ENCODE measurements around the gene SLC45A3. TPM values are rescaled to one million over a fixed set of nuclear protein-coding genes. Genes with fewer than 3 reads are reported as not detected.

Gene SLC45A3
- total RNA-seq, 1 experiment from 2014 or later = 3.0 TPM

DNA sequence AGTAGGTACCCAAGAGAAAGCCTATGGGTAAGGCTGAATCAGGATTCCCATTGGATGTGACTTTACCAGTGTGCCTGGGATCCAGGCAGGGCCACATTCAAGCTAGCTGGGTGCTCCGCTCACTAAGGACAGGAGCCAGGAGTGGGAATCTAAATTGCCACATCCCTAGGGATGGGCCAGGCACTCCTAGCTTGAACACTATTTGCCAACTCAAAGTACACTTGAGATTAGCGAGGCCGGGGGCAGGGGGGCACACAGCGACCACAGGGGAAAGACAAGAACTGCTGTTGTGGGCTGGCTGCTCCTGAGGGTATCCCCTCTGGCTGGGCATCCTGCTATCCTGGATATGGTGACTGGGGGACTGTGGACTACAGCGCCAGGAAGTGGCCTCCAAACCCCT lies 4.3 kb downstream of the SLC45A3 start:
- Histone ChIP-seq H3K9me3 (ENCODE audit: control insufficient read depth, insufficient read depth, low read depth, low read length) (no peaks in the 10 kb centered on the region), H3K36me3 (ENCODE audit: control insufficient read depth, insufficient read depth, low read length) (no peaks in the 10 kb centered on the region), H3K27ac (ENCODE audit: low read length) (no peak overlapping the region), H3K27me3 (ENCODE audit: control insufficient read depth, insufficient read depth, low read length) (no peaks in the 10 kb centered on the region), H3K4me3 (ENCODE audit: low read depth in 2 of 2, low read length in 2 of 2) (no peak overlapping the region), H3K4me1 (ENCODE audit: control insufficient read depth, insufficient read depth, low read length) (peaks cover 29% of the 10 kb centered on the region)
- no TSS peak for BruUV-seq (replicated peaks)
- CTCF ChIA-PET = no interaction called here
- POLR2A ChIA-PET = no interaction called here
- in situ Hi-C loops (cut with HindIII; ENCODE audit: low pct_unique_long_range_greater_than_20kb, low sequenced_read_pairs) (no loop called here), intact Hi-C loops (cut with micrococcal nuclease; ENCODE audit: unreplicated experiment) (no loop called here)
- ATAC-seq = no peak
- no peak for DNase-seq (ENCODE audit: low read depth, low spot score)
- TF ChIP-seq SIN3A (IDR thresholded peaks at IDR 0.05; ENCODE audit: borderline replicate concordance, insufficient read depth, low read depth, low read length) (no peak), TCF7L2 (IDR thresholded peaks at IDR 0.05; ENCODE audit: low read depth, low read length) (no peak), POLR2AphosphoS5 (IDR thresholded peaks at IDR 0.05; ENCODE audit: low read depth, low read length) (no peak)
- TF ChIP-seq, protein P1, sequence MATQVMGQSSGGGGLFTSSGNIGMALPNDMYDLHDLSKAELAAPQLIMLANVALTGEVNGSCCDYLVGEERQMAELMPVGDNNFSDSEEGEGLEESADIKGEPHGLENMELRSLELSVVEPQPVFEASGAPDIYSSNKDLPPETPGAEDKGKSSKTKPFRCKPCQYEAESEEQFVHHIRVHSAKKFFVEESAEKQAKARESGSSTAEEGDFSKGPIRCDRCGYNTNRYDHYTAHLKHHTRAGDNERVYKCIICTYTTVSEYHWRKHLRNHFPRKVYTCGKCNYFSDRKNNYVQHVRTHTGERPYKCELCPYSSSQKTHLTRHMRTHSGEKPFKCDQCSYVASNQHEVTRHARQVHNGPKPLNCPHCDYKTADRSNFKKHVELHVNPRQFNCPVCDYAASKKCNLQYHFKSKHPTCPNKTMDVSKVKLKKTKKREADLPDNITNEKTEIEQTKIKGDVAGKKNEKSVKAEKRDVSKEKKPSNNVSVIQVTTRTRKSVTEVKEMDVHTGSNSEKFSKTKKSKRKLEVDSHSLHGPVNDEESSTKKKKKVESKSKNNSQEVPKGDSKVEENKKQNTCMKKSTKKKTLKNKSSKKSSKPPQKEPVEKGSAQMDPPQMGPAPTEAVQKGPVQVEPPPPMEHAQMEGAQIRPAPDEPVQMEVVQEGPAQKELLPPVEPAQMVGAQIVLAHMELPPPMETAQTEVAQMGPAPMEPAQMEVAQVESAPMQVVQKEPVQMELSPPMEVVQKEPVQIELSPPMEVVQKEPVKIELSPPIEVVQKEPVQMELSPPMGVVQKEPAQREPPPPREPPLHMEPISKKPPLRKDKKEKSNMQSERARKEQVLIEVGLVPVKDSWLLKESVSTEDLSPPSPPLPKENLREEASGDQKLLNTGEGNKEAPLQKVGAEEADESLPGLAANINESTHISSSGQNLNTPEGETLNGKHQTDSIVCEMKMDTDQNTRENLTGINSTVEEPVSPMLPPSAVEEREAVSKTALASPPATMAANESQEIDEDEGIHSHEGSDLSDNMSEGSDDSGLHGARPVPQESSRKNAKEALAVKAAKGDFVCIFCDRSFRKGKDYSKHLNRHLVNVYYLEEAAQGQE (IDR thresholded peaks at IDR 0.05; ENCODE audit: insufficient read depth in 1 of 2, low read depth in 2 of 2, low read length in 1 of 2) = no peak
- TF ChIP-seq, protein P2, sequence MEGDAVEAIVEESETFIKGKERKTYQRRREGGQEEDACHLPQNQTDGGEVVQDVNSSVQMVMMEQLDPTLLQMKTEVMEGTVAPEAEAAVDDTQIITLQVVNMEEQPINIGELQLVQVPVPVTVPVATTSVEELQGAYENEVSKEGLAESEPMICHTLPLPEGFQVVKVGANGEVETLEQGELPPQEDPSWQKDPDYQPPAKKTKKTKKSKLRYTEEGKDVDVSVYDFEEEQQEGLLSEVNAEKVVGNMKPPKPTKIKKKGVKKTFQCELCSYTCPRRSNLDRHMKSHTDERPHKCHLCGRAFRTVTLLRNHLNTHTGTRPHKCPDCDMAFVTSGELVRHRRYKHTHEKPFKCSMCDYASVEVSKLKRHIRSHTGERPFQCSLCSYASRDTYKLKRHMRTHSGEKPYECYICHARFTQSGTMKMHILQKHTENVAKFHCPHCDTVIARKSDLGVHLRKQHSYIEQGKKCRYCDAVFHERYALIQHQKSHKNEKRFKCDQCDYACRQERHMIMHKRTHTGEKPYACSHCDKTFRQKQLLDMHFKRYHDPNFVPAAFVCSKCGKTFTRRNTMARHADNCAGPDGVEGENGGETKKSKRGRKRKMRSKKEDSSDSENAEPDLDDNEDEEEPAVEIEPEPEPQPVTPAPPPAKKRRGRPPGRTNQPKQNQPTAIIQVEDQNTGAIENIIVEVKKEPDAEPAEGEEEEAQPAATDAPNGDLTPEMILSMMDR (IDR thresholded peaks at IDR 0.05) = no peak

DNA sequence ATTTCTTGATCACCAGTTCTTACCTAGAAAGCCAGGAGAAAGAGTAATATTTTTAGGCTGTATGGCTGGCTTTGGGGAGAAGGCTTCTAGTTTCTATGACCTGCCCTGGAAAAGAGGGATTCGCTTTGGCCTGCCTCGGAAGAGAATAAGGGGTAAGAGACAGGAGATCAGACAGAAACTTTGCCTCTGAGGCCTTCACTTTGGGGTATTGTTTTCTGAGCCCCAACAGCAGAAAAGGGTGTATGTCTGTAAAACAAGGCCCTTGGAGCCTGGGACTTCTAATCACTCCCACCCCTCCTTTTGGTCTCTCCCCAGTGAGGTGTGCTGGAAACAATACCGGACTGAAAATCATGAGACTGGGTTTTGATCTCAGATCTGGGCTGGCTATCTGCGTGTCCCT lies 5.1 kb downstream of the SLC45A3 start:
- no peak for TF ChIP-seq SIN3A (IDR thresholded peaks at IDR 0.05; ENCODE audit: borderline replicate concordance, insufficient read depth, low read depth, low read length)
- no peak for TF ChIP-seq TCF7L2 (IDR thresholded peaks at IDR 0.05; ENCODE audit: low read depth, low read length)
- TF ChIP-seq, protein P1 (IDR thresholded peaks at IDR 0.05; ENCODE audit: insufficient read depth in 1 of 2, low read depth in 2 of 2, low read length in 1 of 2) = no peak
- no peak for TF ChIP-seq POLR2AphosphoS5 (IDR thresholded peaks at IDR 0.05; ENCODE audit: low read depth, low read length)
- TF ChIP-seq, protein P2 (IDR thresholded peaks at IDR 0.05) = no peak
- intact Hi-C loops (cut with micrococcal nuclease; ENCODE audit: unreplicated experiment) (no loop called here), in situ Hi-C loops (cut with HindIII; ENCODE audit: low pct_unique_long_range_greater_than_20kb, low sequenced_read_pairs) (no loop called here)
- Histone ChIP-seq H3K9me3 (ENCODE audit: control insufficient read depth, insufficient read depth, low read depth, low read length) (no peaks in the 10 kb centered on the region), H3K27me3 (ENCODE audit: control insufficient read depth, insufficient read depth, low read length) (no peaks in the 10 kb centered on the region), H3K27ac (ENCODE audit: low read length) (no peak overlapping the region), H3K4me3 (ENCODE audit: low read depth in 2 of 2, low read length in 2 of 2) (no peak overlapping the region), H3K4me1 (ENCODE audit: control insufficient read depth, insufficient read depth, low read length) (peaks cover 33% of the 10 kb centered on the region), H3K36me3 (ENCODE audit: control insufficient read depth, insufficient read depth, low read length) (no peaks in the 10 kb centered on the region)
- ChIA-PET POLR2A (no interaction called here), CTCF (interaction anchor here (0.6 kb wide), 1 partner anchor 37 kb away, joined by 3 read pairs; no protein-coding TSS in a partner anchor)
- ATAC-seq = no peak
- DNase-seq (ENCODE audit: low read depth, low spot score) = no peak
- BruUV-seq (replicated peaks) = no TSS peak

Data from Panc1 (cell line).